SK-N-SH (cell line): Measurements from ENCODE around the gene OXSR1. TPM values are rescaled to one million over a fixed set of nuclear protein-coding genes. Genes with fewer than 3 reads are reported as not detected.
"Not testable (repeated sequence)": the region's sequence is repeated elsewhere in the genome, so short reads cannot be mapped to it uniquely, and the experiment has no call there.

Experiments used
- CTCF ChIA-PET: fragments of 300-600, 350-600 bp; formaldehyde crosslinking; extraction: SDS; loops from one replicate; lab custom pipeline; 2021; lab: Yijun Ruan, JAX
- POLR2A ChIA-PET: fragments of 350-600 bp; sonication (Branson Sonifier 250); formaldehyde crosslinking; extraction: SDS; loops from one replicate; lab custom pipeline; 2020; ENCODE audit warnings: antibody characterized with exemption, inconsistent platforms; lab: Yijun Ruan, JAX
- DNase-seq: peaks from one replicate; pipeline ENCODE4 v3.0.0; 2012
- H2AFZ ChIP-seq: fragments of 200-600 bp; sonication (generic); 2 replicates; pipeline ENCODE4 v1.8.1; 2016; ENCODE audit warnings: antibody characterized with exemption, mild to moderate bottlenecking, low read depth
- H3F3A ChIP-seq: fragments of 200-600 bp; sonication (generic); replicated peaks from 2 replicates; pipeline ENCODE3; 2016; ENCODE audit warnings: antibody characterized with exemption, mild to moderate bottlenecking; ENCODE audit not compliant: insufficient read depth
- H3K27ac ChIP-seq, 2 experiments: fragments of 200-500 bp in 1 of 2; fragments of 200-600 bp in 1 of 2; sonication (Bioruptor generic) in 1 of 2; sonication (generic), shearing (Covaris generic) in 1 of 2; 2 replicates each; pipeline versions ENCODE4 v1.5.1 to v1.6.1; 2014 to 2016; ENCODE audit warnings: low read depth in 2 of 2, inconsistent platforms in 1 of 2, low read length in 1 of 2, mild to moderate bottlenecking in 1 of 2, mixed read lengths in 1 of 2
- H3K27me3 ChIP-seq: fragments of 200-600 bp; sonication (generic), shearing (Covaris generic); 2 replicates; pipeline ENCODE4 v1.6.1; 2016; ENCODE audit warnings: mixed run types; ENCODE audit not compliant: insufficient read depth
- H3K36me3 ChIP-seq, 2 experiments: fragments of 200-500 bp in 1 of 2; fragments of 200-600 bp in 1 of 2; sonication (Bioruptor generic) in 1 of 2; sonication (generic) in 1 of 2; replicated peaks in 1 of 2; 2 replicates each; pipeline versions ENCODE3 to v1.5.1; 2014 to 2016; ENCODE audit warnings: low read length in 1 of 2, mild to moderate bottlenecking in 1 of 2; ENCODE audit not compliant: insufficient read depth in 2 of 2, control insufficient read depth in 1 of 2
- H3K4me1 ChIP-seq, 2 experiments: fragments of 200-500 bp in 1 of 2; fragments of 200-600 bp in 1 of 2; sonication (Bioruptor generic) in 1 of 2; sonication (generic), shearing (Covaris generic) in 1 of 2; 2 replicates each; pipeline versions ENCODE4 v1.5.1 to v1.6.1; 2014 to 2016; ENCODE audit warnings: low read depth in 1 of 2, low read length in 1 of 2, mixed run types in 1 of 2; ENCODE audit not compliant: insufficient read depth in 2 of 2, control insufficient read depth in 1 of 2
- H3K4me2 ChIP-seq: fragments of 200-600 bp; sonication (generic), shearing (Covaris generic); 2 replicates; pipeline ENCODE4 v1.6.1; 2017; ENCODE audit warnings: mixed run types
- H3K4me3 ChIP-seq, 2 experiments: fragments of 200-500 bp in 1 of 2; fragments of 200-600 bp in 1 of 2; sonication (Bioruptor generic) in 1 of 2; sonication (generic), shearing (Covaris generic) in 1 of 2; 2 replicates each; pipeline versions ENCODE4 v1.5.1 to v1.8.1; 2014 to 2016; ENCODE audit warnings: low read depth in 2 of 2, inconsistent platforms in 1 of 2, low read length in 1 of 2, mild to moderate bottlenecking in 1 of 2, mixed read lengths in 1 of 2, moderate library complexity in 1 of 2
- H3K79me2 ChIP-seq: fragments of 200-600 bp; sonication (generic); 2 replicates; pipeline ENCODE4 v1.8.1; 2017; ENCODE audit warnings: mild to moderate bottlenecking; ENCODE audit not compliant: insufficient read depth
- H3K9ac ChIP-seq: fragments of 200-600 bp; sonication (generic); 2 replicates; pipeline ENCODE4 v1.6.1; 2017; ENCODE audit warnings: mixed run types
- H3K9me2 ChIP-seq: fragments of 200-600 bp; sonication (generic); 2 replicates; pipeline ENCODE4 v1.6.1; 2017; ENCODE audit warnings: mixed run types
- H3K9me3 ChIP-seq: fragments of 200-600 bp; sonication (generic); 2 replicates; pipeline ENCODE4 v1.6.1; 2017; ENCODE audit warnings: mixed run types, mild to moderate bottlenecking, moderate library complexity
- H4K20me1 ChIP-seq: fragments of 200-600 bp; sonication (generic); 2 replicates; pipeline ENCODE4 v1.6.1; 2017; ENCODE audit warnings: mild to moderate bottlenecking, mixed run types; ENCODE audit not compliant: insufficient read depth
- SMC3 ChIP-seq: IDR thresholded peaks from 2 replicates; pipeline ENCODE4 v1.6.1; 2012; ENCODE audit warnings: low read depth, low read length, improper control_type of control experiment
- WGBS: methylation state at CpG from one replicate; pipeline ENCODE4 v1.1.6; 2017; ENCODE audit warnings: low lambda C conversion rate; 5-methylcytosine and 5-hydroxymethylcytosine counted together
- polyA plus RNA-seq, 3 experiments: library from polyadenylated mRNA; depleted of rRNA; stranded (reverse); fragments of >200 nt; gene quantifications; 2 replicates each; pipeline ENCODE4 v1.2.3, GENCODE V29; 2012
- TF ChIP-seq, protein P1 (sequence below): fragments of 150-350 bp; IDR thresholded peaks from 2 replicates; pipeline ENCODE4 v1.6.1; 2017; ENCODE audit warnings: antibody characterized with exemption, low read length, low read depth, borderline replicate concordance
- TF ChIP-seq, protein P2 (sequence below): IDR thresholded peaks from 2 replicates; pipeline ENCODE4; 2012
- TF ChIP-seq, protein P3 (sequence below): IDR thresholded peaks from 2 replicates; pipeline ENCODE4 v1.4.0; 2012; ENCODE audit warnings: low read depth

OXSR1 gene
- polyA plus RNA-seq, 1 of the 3 experiments (the other 2 are of a cell fraction), result 22.3 TPM

DNA sequence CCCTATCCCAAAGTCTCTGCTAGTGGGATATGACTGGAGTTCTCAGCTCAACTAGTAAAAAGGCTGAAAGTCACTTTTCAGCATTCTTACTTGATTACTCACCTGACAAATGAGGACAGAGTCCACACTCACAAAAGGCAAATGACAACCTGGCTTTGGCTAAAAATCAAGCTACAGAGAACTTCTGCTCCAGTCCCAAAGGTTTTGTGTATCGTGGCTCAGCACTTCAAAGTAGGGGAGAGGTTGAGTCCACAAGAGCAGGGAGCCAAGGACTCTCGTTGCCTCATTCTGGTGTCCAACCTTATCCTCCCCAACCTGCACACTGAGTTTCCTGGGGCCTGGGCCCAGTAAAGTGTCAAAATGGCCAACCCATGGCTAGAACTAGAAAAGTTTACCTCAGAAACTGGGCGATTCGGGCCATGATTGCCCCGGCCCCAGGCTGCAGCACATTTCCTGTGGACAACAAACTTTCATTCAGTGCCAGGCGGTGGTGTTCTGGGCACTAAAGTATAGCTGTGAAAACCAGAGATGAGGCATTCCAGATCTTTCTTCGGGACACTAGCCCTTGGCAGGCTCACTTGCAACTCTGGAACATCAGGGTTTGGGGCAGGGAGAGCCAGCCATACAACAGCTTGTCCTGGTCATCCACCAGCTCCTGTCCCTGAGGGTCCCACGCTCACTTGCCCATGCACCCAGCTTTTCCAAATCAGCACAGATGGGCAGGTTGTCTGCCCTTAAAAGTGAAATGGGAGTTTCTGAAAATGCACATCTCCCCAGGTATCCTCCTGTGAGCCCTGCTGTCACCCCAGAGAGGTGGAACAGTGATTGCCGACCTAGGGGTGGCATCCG is 31.6 kb upstream of the OXSR1 start:
- Histone ChIP-seq H3K79me2 (peaks cover 26% of the 10 kb centered on the region), H3F3A (peaks cover 2% of the 10 kb centered on the region), H3K27ac (no peak overlapping the region), H3K4me2 (no peak overlapping the region), H3K9ac (no peak overlapping the region), H3K4me3 (no peak overlapping the region), H2AFZ (no peak overlapping the region), H3K9me2 (no peaks in the 10 kb centered on the region), H3K4me1 (peaks cover 12 to 18% of the 10 kb centered on the region in 2 experiments; a peak in 2 of 4 replicates), H3K9me3 (no peaks in the 10 kb centered on the region), H3K27me3 (no peaks in the 10 kb centered on the region)
- WGBS, result 93% methylated on average over 10 of the region's 10 CpGs
- no peak for TF ChIP-seq SMC3
- TF ChIP-seq, protein P1, sequence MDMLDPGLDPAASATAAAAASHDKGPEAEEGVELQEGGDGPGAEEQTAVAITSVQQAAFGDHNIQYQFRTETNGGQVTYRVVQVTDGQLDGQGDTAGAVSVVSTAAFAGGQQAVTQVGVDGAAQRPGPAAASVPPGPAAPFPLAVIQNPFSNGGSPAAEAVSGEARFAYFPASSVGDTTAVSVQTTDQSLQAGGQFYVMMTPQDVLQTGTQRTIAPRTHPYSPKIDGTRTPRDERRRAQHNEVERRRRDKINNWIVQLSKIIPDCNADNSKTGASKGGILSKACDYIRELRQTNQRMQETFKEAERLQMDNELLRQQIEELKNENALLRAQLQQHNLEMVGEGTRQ, result no peak
- TF ChIP-seq, protein P2, sequence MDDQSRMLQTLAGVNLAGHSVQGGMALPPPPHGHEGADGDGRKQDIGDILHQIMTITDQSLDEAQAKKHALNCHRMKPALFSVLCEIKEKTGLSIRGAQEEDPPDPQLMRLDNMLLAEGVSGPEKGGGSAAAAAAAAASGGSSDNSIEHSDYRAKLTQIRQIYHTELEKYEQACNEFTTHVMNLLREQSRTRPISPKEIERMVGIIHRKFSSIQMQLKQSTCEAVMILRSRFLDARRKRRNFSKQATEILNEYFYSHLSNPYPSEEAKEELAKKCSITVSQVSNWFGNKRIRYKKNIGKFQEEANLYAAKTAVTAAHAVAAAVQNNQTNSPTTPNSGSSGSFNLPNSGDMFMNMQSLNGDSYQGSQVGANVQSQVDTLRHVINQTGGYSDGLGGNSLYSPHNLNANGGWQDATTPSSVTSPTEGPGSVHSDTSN, result no peak
- TF ChIP-seq, protein P3, sequence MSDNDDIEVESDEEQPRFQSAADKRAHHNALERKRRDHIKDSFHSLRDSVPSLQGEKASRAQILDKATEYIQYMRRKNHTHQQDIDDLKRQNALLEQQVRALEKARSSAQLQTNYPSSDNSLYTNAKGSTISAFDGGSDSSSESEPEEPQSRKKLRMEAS, result no peak
- TF ChIP-seq, all 33 proteins: peak for 0
- Histone ChIP-seq H3K36me3 (peaks cover 27 to 56% of the 10 kb centered on the region in 2 experiments), H4K20me1 (0 out of 2 replicates have a peak, but pooled peaks cover 13% of the 10 kb centered on the region)
- no peak for DNase-seq
- ChIA-PET POLR2A (no interaction called here), CTCF (no interaction called here)

DNA sequence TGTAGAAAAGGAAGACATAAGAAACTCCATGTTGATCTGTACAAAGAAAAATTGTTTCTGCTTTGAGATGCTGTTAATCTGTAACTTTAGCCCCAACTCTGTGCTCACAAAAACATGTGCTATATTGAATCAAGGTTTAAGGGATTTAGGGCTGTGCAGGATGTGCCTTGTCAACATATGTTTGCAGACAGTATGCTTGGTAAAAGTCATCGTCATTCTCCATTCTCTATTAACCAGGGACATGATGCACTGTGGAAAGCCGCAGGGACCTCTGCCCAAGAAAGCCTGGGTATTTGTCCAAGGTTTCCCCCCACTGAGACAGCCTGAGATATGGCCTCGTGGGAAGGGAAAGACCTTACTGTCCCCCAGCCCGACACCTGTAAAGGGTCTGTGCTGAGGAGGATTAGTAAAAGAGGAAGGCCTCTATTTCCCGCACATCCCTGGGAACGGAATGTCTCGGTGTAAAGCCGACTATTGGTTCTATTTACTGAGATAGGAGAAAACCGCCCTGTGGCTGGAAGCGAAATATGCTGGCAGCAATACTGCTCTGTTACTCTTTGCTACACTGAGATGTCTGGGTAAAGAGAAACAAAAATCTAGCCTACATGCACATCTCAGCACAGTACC is 30.7 kb upstream of the OXSR1 start:
- Histone ChIP-seq H4K20me1 (0 out of 2 replicates have a peak, but pooled peaks cover 13% of the 10 kb centered on the region), H3K4me2 (peak overlapping the region; percentile 87; the same call in 1 of the 2 replicates), H3K79me2 (peaks cover 34% of the 10 kb centered on the region), H3K4me1 (peaks cover 16 to 24% of the 10 kb centered on the region in 2 experiments; a peak in 2 of 4 replicates), H3K36me3 (peaks cover 19 to 48% of the 10 kb centered on the region in 2 experiments)
- H3K4me3 ChIP-seq, H3K9me3 ChIP-seq, H3K27me3 ChIP-seq, H3K9ac ChIP-seq, POLR2A ChIA-PET, H3K9me2 ChIP-seq, H2AFZ ChIP-seq, CTCF ChIA-PET, DNase-seq, H3K27ac ChIP-seq, H3F3A ChIP-seq: not testable (repeated sequence)
- WGBS, result 94% methylated on average over 10 of the region's 10 CpGs

DNA sequence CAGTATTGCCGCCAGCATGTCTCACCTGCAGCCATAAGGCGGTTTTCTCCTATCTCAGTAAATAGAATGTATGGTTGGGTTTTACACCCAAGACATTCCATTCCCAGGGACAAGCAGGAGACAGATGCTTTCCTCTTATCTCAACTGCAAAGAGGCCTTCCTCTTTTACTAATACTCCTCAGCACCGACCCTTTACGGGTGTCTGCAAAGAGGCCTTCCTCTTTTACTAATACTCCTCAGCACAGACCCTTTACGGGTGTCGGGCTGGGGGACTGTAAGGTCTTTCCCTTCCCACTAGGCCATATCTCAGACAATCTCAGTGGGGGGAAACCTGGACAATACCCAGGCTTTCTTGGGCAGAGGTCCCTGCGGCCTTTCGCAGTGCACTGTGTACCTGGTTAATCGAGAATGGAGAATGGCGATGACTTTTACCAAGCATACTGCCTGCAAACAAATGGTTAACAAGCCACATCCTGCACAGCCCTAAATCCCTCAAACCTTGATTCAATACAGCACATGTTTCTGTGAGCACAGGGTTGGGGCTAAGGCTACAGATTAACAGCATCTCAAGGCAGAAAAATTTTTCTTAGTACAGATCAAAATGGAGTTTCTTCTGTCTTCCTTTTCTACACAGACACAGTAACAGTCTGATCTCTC is 29.6 kb upstream of the OXSR1 start:
- Histone ChIP-seq H3K4me2 (peak overlapping the region; percentile 87), H3K4me3 (peak overlapping the region; percentile 89 to 94), H3K36me3 (peaks cover 14 to 43% of the 10 kb centered on the region in 2 experiments), H3K9ac (peak overlapping the region; percentile 74), H4K20me1 (0 out of 2 replicates have a peak, but pooled peaks cover 13% of the 10 kb centered on the region), H3K79me2 (peaks cover 43% of the 10 kb centered on the region), H3K4me1 (peaks cover 16 to 31% of the 10 kb centered on the region in 2 experiments; a peak in 2 of 4 replicates)
- H2AFZ ChIP-seq, H3K27me3 ChIP-seq, H3F3A ChIP-seq, H3K9me2 ChIP-seq, H3K9me3 ChIP-seq, H3K27ac ChIP-seq, DNase-seq: not testable (repeated sequence)
- POLR2A ChIA-PET, result interaction anchor here (1.1 to 2.7 kb wide), 3 partner anchors 14 to 139 kb away, joined by 3 to 25 read pairs (median 3); partner anchors contain the start of gene OXSR1
- 94% methylated on average over 10 of the region's 10 CpGs for WGBS
- CTCF ChIA-PET, result interaction anchor here (1.1 to 2.5 kb wide), 4 partner anchors 17 to 208 kb away, joined by 4 to 9 read pairs (median 4); partner anchors contain the start of gene OXSR1
